Fibroblast of lung (primary cell): Measurements from ENCODE around the gene CDH4. TPM values are rescaled to one million over a fixed set of nuclear protein-coding genes. Genes with fewer than 3 reads are reported as not detected.

Source experiments
- DNase-seq, 2 donors: peaks; one replicate each; pipeline versions ENCODE4 v3.0.0 to v3.0.0-alpha.2; 2010; ENCODE audit warnings: low read depth in 2 of 2
- H2AFZ ChIP-seq: 2 replicates; pipeline ENCODE4 v1.5.1; 2012; ENCODE audit warnings: low read length, control low read depth, inconsistent platforms
- H3K27ac ChIP-seq: 2 replicates; pipeline ENCODE4 v1.5.1; 2011; ENCODE audit warnings: low read length, control low read depth; ENCODE audit not compliant: insufficient read depth
- H3K27me3 ChIP-seq: 2 replicates; pipeline ENCODE4 v1.5.1; 2011; ENCODE audit warnings: mild to moderate bottlenecking, low read length; ENCODE audit not compliant: control insufficient read depth, insufficient read depth
- H3K36me3 ChIP-seq: 2 replicates; pipeline ENCODE4 v1.5.1; 2011; ENCODE audit warnings: low read length; ENCODE audit not compliant: control insufficient read depth, insufficient read depth
- H3K4me1 ChIP-seq: 2 replicates; pipeline ENCODE4 v1.5.1; 2011; ENCODE audit warnings: low read length; ENCODE audit not compliant: control insufficient read depth, insufficient read depth; ENCODE audit errors: extremely low read depth
- H3K4me2 ChIP-seq: 2 replicates; pipeline ENCODE4 v1.5.1; 2011; ENCODE audit warnings: low read length, control low read depth; ENCODE audit not compliant: insufficient read depth; ENCODE audit errors: extremely low read depth
- H3K4me3 ChIP-seq, 4 experiments: fragments of 200-600 bp in 1 of 4; sonication (generic) in 1 of 4; replicated peaks in 1 of 4; 2 replicates each; pipeline ENCODE4 v1.5.1; 2011 to 2016; ENCODE audit warnings: low read length in 4 of 4, low read depth in 3 of 4, mild to moderate bottlenecking in 3 of 4, control low read depth in 2 of 4, inconsistent platforms in 1 of 4, mixed read lengths in 1 of 4; ENCODE audit not compliant: insufficient read depth in 1 of 4; ENCODE audit errors: control extremely low read depth in 1 of 4
- H3K79me2 ChIP-seq: 2 replicates; pipeline ENCODE4 v1.5.1; 2012; ENCODE audit warnings: mild to moderate bottlenecking, low read length, inconsistent platforms; ENCODE audit not compliant: control insufficient read depth, insufficient read depth
- H3K9ac ChIP-seq: 2 replicates; pipeline ENCODE4 v1.5.1; 2011; ENCODE audit warnings: mild to moderate bottlenecking, low read length, control low read depth; ENCODE audit not compliant: insufficient read depth
- H3K9me3 ChIP-seq: 2 replicates; pipeline ENCODE4 v1.5.1; 2012; ENCODE audit warnings: low read depth, low read length; ENCODE audit not compliant: control insufficient read depth, insufficient read depth
- H4K20me1 ChIP-seq: 2 replicates; pipeline ENCODE4 v1.5.1; 2011; ENCODE audit warnings: low read length; ENCODE audit not compliant: control insufficient read depth, insufficient read depth; ENCODE audit errors: extremely low read depth
- EZH2 ChIP-seq: IDR thresholded peaks from 2 replicates; pipeline ENCODE4 v1.5.1; 2012; ENCODE audit warnings: low read length, control low read depth, mild to moderate bottlenecking; ENCODE audit errors: missing control alignments
- polyA plus RNA-seq, 2 donors: library from polyadenylated mRNA; depleted of rRNA in 1 of 2; stranded (reverse) in 1 of 2; unstranded in 1 of 2; fragments of >200 nt; gene quantifications; 2 replicates each; pipeline ENCODE4 v1.2.1, GENCODE V29; 2011 to 2012; ENCODE audit warnings: missing spikeins in 1 of 2
- total RNA-seq: library from RNA; depleted of rRNA; stranded (reverse); fragments of >200 nt; gene quantifications from 2 replicates; pipeline ENCODE4 v1.2.1, GENCODE V29; 2014
- TF ChIP-seq, protein P1 (sequence below), 2 donors: IDR thresholded peaks in 1 of 2; conservative IDR thresholded peaks in 1 of 2; 1 replicate in 1 of 2; 2 replicates in 1 of 2; pipeline ENCODE4 v1.5.1; 2011 to 2012; ENCODE audit warnings: low read length in 2 of 2, control low read depth in 1 of 2, inconsistent platforms in 1 of 2, low read depth in 1 of 2, mild to moderate bottlenecking in 1 of 2

CDH4 gene
- total and polyA plus RNA-seq, 2 donors (not counting 1 experiment from before 2014, with no cell fraction given) = 4.8 to 6.8 TPM

DNA sequence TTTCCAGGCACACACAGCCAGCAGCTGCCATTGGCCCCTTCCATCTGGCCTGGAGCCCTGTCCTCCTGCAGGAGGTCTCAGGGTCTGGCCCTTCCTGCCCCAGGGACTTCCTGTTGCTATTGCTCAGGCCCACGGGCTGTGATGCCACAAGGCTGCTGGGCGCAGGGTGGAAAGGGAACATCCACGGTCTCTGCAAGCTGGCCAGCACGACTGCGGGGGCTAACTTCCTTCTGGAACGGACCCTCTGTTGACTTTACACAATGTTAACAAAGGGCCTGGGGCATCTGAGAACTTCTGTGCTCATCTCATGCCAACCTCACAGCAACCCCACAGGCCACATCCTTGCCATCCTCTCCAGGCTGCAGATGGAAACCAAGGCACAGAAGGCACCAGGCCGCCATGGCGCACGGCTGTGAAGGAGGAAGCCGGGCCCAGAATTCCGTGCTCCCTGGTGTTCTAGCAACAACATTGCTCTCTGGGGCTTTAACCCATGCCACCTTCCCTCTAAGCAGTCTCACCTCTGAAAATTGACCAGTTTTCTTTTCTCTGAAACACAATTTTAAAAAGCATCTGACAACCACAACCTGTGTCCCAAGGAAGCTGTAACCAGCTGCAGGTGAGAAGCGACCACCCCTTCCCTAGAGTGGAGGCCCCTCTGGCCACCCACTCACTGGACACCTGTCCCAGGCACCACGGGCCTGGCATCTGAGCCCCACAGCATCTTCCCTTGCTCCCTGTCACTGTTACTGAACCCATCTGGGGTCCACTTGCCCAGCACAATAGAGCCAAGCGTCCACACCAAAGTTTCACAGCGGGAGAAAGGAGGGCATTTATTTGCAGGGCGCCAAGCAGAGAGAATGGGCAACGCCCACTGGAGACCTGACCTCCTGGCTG, 261.3 kb downstream of the CDH4 start:
- no peak overlapping the region for H3K4me2 ChIP-seq
- H3K27ac ChIP-seq = no peak overlapping the region
- H3K9me3 ChIP-seq = no peaks in the 10 kb centered on the region
- no peak overlapping the region for H2AFZ ChIP-seq
- H3K36me3 ChIP-seq = no peaks in the 10 kb centered on the region
- no peak overlapping the region for H3K9ac ChIP-seq
- no peak overlapping the region for H3K4me3 ChIP-seq
- peaks cover 10% of the 10 kb centered on the region for H3K4me1 ChIP-seq
- DNase-seq = no peak
- no peaks in the 10 kb centered on the region for H3K79me2 ChIP-seq
- no peaks in the 10 kb centered on the region for H3K27me3 ChIP-seq
- TF ChIP-seq EZH2 = no peak
- TF ChIP-seq, protein P1, sequence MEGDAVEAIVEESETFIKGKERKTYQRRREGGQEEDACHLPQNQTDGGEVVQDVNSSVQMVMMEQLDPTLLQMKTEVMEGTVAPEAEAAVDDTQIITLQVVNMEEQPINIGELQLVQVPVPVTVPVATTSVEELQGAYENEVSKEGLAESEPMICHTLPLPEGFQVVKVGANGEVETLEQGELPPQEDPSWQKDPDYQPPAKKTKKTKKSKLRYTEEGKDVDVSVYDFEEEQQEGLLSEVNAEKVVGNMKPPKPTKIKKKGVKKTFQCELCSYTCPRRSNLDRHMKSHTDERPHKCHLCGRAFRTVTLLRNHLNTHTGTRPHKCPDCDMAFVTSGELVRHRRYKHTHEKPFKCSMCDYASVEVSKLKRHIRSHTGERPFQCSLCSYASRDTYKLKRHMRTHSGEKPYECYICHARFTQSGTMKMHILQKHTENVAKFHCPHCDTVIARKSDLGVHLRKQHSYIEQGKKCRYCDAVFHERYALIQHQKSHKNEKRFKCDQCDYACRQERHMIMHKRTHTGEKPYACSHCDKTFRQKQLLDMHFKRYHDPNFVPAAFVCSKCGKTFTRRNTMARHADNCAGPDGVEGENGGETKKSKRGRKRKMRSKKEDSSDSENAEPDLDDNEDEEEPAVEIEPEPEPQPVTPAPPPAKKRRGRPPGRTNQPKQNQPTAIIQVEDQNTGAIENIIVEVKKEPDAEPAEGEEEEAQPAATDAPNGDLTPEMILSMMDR (conservative IDR thresholded peaks at IDR 0.05 in 1 of 2, IDR thresholded peaks at IDR 0.05 in 1 of 2; ENCODE audit: low read depth in 1 of 2, low read length in 2 of 2) = no peak
- no peaks in the 10 kb centered on the region for H4K20me1 ChIP-seq

DNA sequence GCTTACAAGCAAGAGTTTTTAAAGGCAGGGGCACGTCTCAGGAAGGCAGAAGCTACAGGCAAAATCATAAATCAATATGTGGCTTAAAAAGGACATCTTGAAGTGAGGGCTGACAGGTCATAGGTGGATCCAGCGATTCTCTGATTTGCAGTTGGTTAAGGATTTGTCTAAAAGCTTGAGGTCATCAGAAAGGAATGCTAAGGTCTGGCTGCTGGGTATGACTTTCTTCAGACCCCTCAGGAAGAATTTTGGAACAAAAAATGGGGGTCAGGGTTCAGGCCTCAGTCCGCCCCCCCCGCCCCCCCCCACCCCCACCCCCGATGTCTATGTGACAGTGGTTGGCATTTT, 261.9 kb downstream of the CDH4 start:
- Histone ChIP-seq H3K4me3 (no peak overlapping the region), H3K27ac (no peak overlapping the region), H3K27me3 (no peaks in the 10 kb centered on the region), H3K36me3 (no peaks in the 10 kb centered on the region), H3K9ac (no peak overlapping the region), H3K79me2 (no peaks in the 10 kb centered on the region), H3K4me1 (peaks cover 10% of the 10 kb centered on the region), H3K4me2 (no peak overlapping the region), H4K20me1 (no peaks in the 10 kb centered on the region), H2AFZ (no peak overlapping the region), H3K9me3 (no peaks in the 10 kb centered on the region)
- no peak for DNase-seq
- no peak for TF ChIP-seq EZH2
- TF ChIP-seq, protein P1 (conservative IDR thresholded peaks at IDR 0.05 in 1 of 2, IDR thresholded peaks at IDR 0.05 in 1 of 2; ENCODE audit: low read depth in 1 of 2, low read length in 2 of 2) = no peak

DNA sequence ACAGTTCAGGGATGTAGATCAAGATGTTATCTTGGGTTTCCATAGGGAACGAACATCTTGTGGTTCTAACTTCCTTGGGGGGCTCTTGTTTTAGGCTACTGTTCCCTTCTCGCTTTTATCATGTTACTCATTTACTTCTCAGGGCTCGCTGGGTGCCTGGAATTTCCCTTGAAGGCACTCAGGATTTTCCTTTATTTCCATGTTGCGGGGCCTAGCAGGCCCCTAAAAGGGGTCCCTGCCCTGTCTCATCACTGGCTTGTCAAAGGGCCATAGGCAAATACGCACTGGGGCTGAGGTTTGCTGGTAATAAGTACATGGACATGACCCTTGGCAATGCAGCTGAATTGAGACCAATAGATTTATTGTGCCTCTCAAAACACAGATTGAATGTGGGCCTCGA, 262.3 kb downstream of the CDH4 start:
- Histone ChIP-seq H3K9me3 (no peaks in the 10 kb centered on the region), H4K20me1 (no peaks in the 10 kb centered on the region), H3K4me3 (no peak overlapping the region), H3K9ac (no peak overlapping the region), H3K79me2 (no peaks in the 10 kb centered on the region), H3K4me2 (no peak overlapping the region), H3K4me1 (peaks cover 10% of the 10 kb centered on the region), H3K36me3 (no peaks in the 10 kb centered on the region), H2AFZ (no peak overlapping the region), H3K27ac (no peak overlapping the region), H3K27me3 (no peaks in the 10 kb centered on the region)
- TF ChIP-seq EZH2 = no peak
- TF ChIP-seq, protein P1 (conservative IDR thresholded peaks at IDR 0.05 in 1 of 2, IDR thresholded peaks at IDR 0.05 in 1 of 2; ENCODE audit: low read depth in 1 of 2, low read length in 2 of 2) = no peak
- no peak for DNase-seq
